A549 (cell line): ENCODE measurements around the gene CACTIN. TPM values are rescaled to one million over a fixed set of nuclear protein-coding genes. Genes with fewer than 3 reads are reported as not detected.
A peak's percentile ranks its signal among the peaks of the same experiment; 100 is the strongest.

ENCODE experiments used
- ATAC-seq, 2 experiments: fragments of 200-7000 bp in 1 of 2; fragments of >200 bp in 1 of 2; cut with Nextera tagmentation in 1 of 2; cut with Tn5 transposase in 1 of 2; 3 replicates each; pipeline versions ENCODE4 v1.8.0 to v1.9.1; 2018 to 2020; ENCODE audit warnings: mild to moderate bottlenecking in 1 of 2, moderate library complexity in 1 of 2
- CTCF ChIA-PET: fragments of 300-600 bp; sonication (Branson Sonifier 250); formaldehyde crosslinking; extraction: SDS; loops from one replicate; lab custom pipeline; 2021; ENCODE audit warnings: antibody characterized with exemption, inconsistent platforms; lab: Yijun Ruan, JAX
- POLR2A ChIA-PET: fragments of 350-600 bp; formaldehyde crosslinking; extraction: SDS; loops from one replicate; lab custom pipeline; 2021; ENCODE audit warnings: antibody characterized with exemption, inconsistent platforms; lab: Yijun Ruan, JAX
- DNase-seq, 2 experiments: peaks; one replicate each; pipeline versions ENCODE4 v3.0.0 to v3.0.0-alpha.2; 2011 to 2016; ENCODE audit warnings: low read depth in 1 of 2, low spot score in 1 of 2
- FAIRE-seq: peaks from 2 replicates; lab custom pipeline; 2011; peaks lifted over from hg19 to GRCh38; lab: Jason Lieb, UNC
- H3K27ac ChIP-seq, 2 experiments: fragments of >200 bp; sonication (Bioruptor Twin); formaldehyde crosslinking; 3 replicates each; pipeline ENCODE4 v1.5.1; 2016 to 2017
- H3K4me1 ChIP-seq: fragments of >200 bp; sonication (Bioruptor Twin); formaldehyde crosslinking; 3 replicates; pipeline ENCODE4 v1.6.1; 2016
- H3K4me2 ChIP-seq: fragments of >200 bp; sonication (Bioruptor Twin); formaldehyde crosslinking; 3 replicates; pipeline ENCODE4 v1.6.1; 2016
- H3K4me3 ChIP-seq: fragments of >200 bp; sonication (Bioruptor Twin); formaldehyde crosslinking; 3 replicates; pipeline ENCODE4 v1.5.1; 2016
- H3K9me3 ChIP-seq: fragments of >200 bp; sonication (Bioruptor Twin); formaldehyde crosslinking; 3 replicates; pipeline ENCODE4 v1.6.1; 2016
- BCL3 ChIP-seq: fragments of >200 bp; sonication (Bioruptor Twin); formaldehyde crosslinking; IDR thresholded peaks from 3 replicates; pipeline ENCODE4 v1.6.1; 2016
- CBX8 ChIP-seq: fragments of 200-600 bp; sonication (generic); IDR thresholded peaks from 2 replicates; pipeline ENCODE4 v1.6.1; 2016
- CHD2 ChIP-seq: fragments of 150-350 bp; IDR thresholded peaks from 2 replicates; pipeline ENCODE4 v1.6.1; 2014; ENCODE audit warnings: low read length; ENCODE audit not compliant: partially characterized antibody
- E2F6 ChIP-seq: IDR thresholded peaks from 2 replicates; pipeline ENCODE4 v1.6.1; 2012; ENCODE audit warnings: low read depth, borderline replicate concordance
- EHMT2 ChIP-seq: fragments of 200-600 bp; sonication (generic); IDR thresholded peaks from 2 replicates; pipeline ENCODE4 v1.6.1; 2016; ENCODE audit warnings: antibody characterized with exemption, low read depth, mild to moderate bottlenecking, moderate library complexity
- ESRRA ChIP-seq: fragments of 150-350 bp; IDR thresholded peaks from 2 replicates; pipeline ENCODE4 v1.6.1; 2014; ENCODE audit warnings: mild to moderate bottlenecking, low read length, borderline replicate concordance
- HDAC2 ChIP-seq: fragments of 200-600 bp; sonication (generic); IDR thresholded peaks from 2 replicates; pipeline ENCODE4 v1.6.1; 2016
- HEYL ChIP-seq: fragments of 250-450 bp; sonication (Bioruptor Pico); IDR thresholded peaks from 2 replicates; pipeline ENCODE4 v1.8.0; 2021; ENCODE audit warnings: mild to moderate bottlenecking, moderate library complexity
- HMGXB4 ChIP-seq: fragments of 250-450 bp; sonication (Bioruptor Pico); IDR thresholded peaks from 2 replicates; pipeline ENCODE4 v1.5.0; 2021; ENCODE audit warnings: mild to moderate bottlenecking, moderate library complexity, borderline replicate concordance
- HOXB13 ChIP-seq: fragments of 250-450 bp; sonication (Bioruptor Pico); IDR thresholded peaks from 2 replicates; pipeline ENCODE4 v1.5.0; 2020; ENCODE audit warnings: low read depth, mild to moderate bottlenecking, moderate library complexity
- JUNB ChIP-seq: fragments of >200 bp; sonication (Bioruptor Twin); formaldehyde crosslinking; IDR thresholded peaks from 2 replicates; pipeline ENCODE4 v1.6.1; 2016
- KDM1A ChIP-seq: fragments of 200-600 bp; sonication (generic); IDR thresholded peaks from 2 replicates; pipeline ENCODE4 v1.6.1; 2016; ENCODE audit warnings: low read depth, mild to moderate bottlenecking
- KDM5A ChIP-seq: fragments of 200-600 bp; sonication (generic); IDR thresholded peaks from 2 replicates; pipeline ENCODE4 v1.6.1; 2016; ENCODE audit warnings: antibody characterized with exemption, mild to moderate bottlenecking
- MAZ ChIP-seq: fragments of 150-350 bp; IDR thresholded peaks from 2 replicates; pipeline ENCODE4 v1.6.1; 2014; ENCODE audit warnings: antibody characterized with exemption, low read depth, low read length, borderline replicate concordance
- MYC ChIP-seq: IDR thresholded peaks from 2 replicates; pipeline ENCODE4 v1.6.1; 2012; ENCODE audit warnings: mild to moderate bottlenecking, inconsistent platforms, low read length, improper control_type of control experiment, borderline replicate concordance
- NFE2L2 ChIP-seq: fragments of 150-350 bp; conservative IDR thresholded peaks from 2 replicates; pipeline ENCODE4 v1.6.1; 2014; ENCODE audit warnings: low read length
- NPAS2 ChIP-seq: fragments of 250-450 bp; sonication (Bioruptor Pico); IDR thresholded peaks from 2 replicates; pipeline ENCODE4 v1.8.0; 2022; ENCODE audit warnings: mild to moderate bottlenecking, moderate library complexity, borderline replicate concordance
- PBX3 ChIP-seq: IDR thresholded peaks from 2 replicates; pipeline ENCODE4 v1.6.1; 2012
- POLR2A ChIP-seq: IDR thresholded peaks from 2 replicates; pipeline ENCODE4 v1.6.1; 2012; ENCODE audit warnings: mild to moderate bottlenecking, low read length
- RAD21 ChIP-seq, 2 experiments: fragments of >200 bp in 1 of 2; sonication (Bioruptor Twin) in 1 of 2; formaldehyde crosslinking in 1 of 2; IDR thresholded peaks in 1 of 2; conservative IDR thresholded peaks in 1 of 2; 2 replicates in 1 of 2; 3 replicates in 1 of 2; pipeline ENCODE4 v1.6.1; 2012 to 2018; ENCODE audit warnings: inconsistent platforms in 1 of 2
- RARB ChIP-seq: fragments of 250-450 bp; sonication (Bioruptor Pico); IDR thresholded peaks from 2 replicates; pipeline ENCODE4 v1.8.0; 2021; ENCODE audit warnings: mild to moderate bottlenecking, moderate library complexity
- RCOR1 ChIP-seq: fragments of 150-350 bp; IDR thresholded peaks from 2 replicates; pipeline ENCODE4 v1.6.1; 2014; ENCODE audit warnings: antibody characterized with exemption, low read length, low read depth
- RNF2 ChIP-seq: fragments of 200-600 bp; sonication (generic); IDR thresholded peaks from 2 replicates; pipeline ENCODE4 v1.6.1; 2016; ENCODE audit warnings: low read depth, mild to moderate bottlenecking, antibody characterized with exemption, moderate library complexity, borderline replicate concordance
- USF2 ChIP-seq: fragments of 450-650 bp; IDR thresholded peaks from 2 replicates; pipeline ENCODE4 v1.6.1; 2014; ENCODE audit warnings: antibody characterized with exemption
- ZNF302 ChIP-seq: fragments of 250-450 bp; sonication (Bioruptor Pico); IDR thresholded peaks from 2 replicates; pipeline ENCODE4 v1.9.0; 2021; ENCODE audit warnings: inconsistent platforms, mild to moderate bottlenecking, moderate library complexity
- ZSCAN20 ChIP-seq: fragments of 250-450 bp; sonication (Bioruptor Pico); IDR thresholded peaks from 2 replicates; pipeline ENCODE4 v1.8.0; 2022; ENCODE audit warnings: mild to moderate bottlenecking, moderate library complexity
- WGBS: methylation state at CpG from one replicate; pipeline ENCODE4 v1.1.6; 2017; ENCODE audit errors: missing lambda C conversion rate; 5-methylcytosine and 5-hydroxymethylcytosine counted together
- polyA plus RNA-seq, 4 experiments: library from polyadenylated mRNA; depleted of rRNA in 3 of 4; stranded (reverse); fragments of >200 nt; fragmentation: RNase III in 1 of 4; extraction: RNeasy Plus Mini Kit Qiagen cat#74134 plus additional on column Dnase treatment in 1 of 4; gene quantifications; 2 replicates in 3 of 4; 3 replicates in 1 of 4; pipeline ENCODE4 v1.2.3, GENCODE V29; 2011 to 2017

CACTIN gene
- polyA plus RNA-seq, 2 of the 4 experiments (the other 2 are of a cell fraction), result 8.3 to 14.9 TPM

- FAIRE-seq (no peak), DNase-seq (no peak), ATAC-seq (no peak)
- Histone ChIP-seq H3K9me3 (no peaks in the 10 kb centered on the region), H3K4me1 (peaks cover 11% of the 10 kb centered on the region), H3K4me3 (no peak overlapping the region), H3K4me2 (no peak overlapping the region), H3K27ac (no peak overlapping the region)
- CTCF ChIA-PET, result interaction anchor here (1.5 to 2.6 kb wide), 2 partner anchors 7 to 11 kb away, joined by 4 to 12 read pairs; no protein-coding TSS in a partner anchor
- POLR2A ChIA-PET, result no interaction called here
- WGBS, result 85% methylated on average over 28 of the region's 41 CpGs
- TF ChIP-seq ZNF302 (CRISPR knock-in tag), result no peak
- no peak for TF ChIP-seq RARB
- no peak for TF ChIP-seq BCL3
- no peak for TF ChIP-seq PBX3
- no peak for TF ChIP-seq HOXB13 (CRISPR knock-in tag)
- no peak for TF ChIP-seq JUNB
- no peak for TF ChIP-seq MYC
- TF ChIP-seq HDAC2, result no peak
- no peak for TF ChIP-seq RAD21 (conservative IDR thresholded peaks at IDR 0.05 in 1 of 2, IDR thresholded peaks at IDR 0.05 in 1 of 2)
- TF ChIP-seq E2F6, result no peak
- no peak for TF ChIP-seq ZSCAN20 (CRISPR knock-in tag)
- no peak for TF ChIP-seq CBX8
- TF ChIP-seq CHD2, result no peak
- no peak for TF ChIP-seq RCOR1
- no peak for TF ChIP-seq POLR2A
- no peak for TF ChIP-seq KDM5A
- no peak for TF ChIP-seq ESRRA
- no peak for TF ChIP-seq HEYL (CRISPR knock-in tag)
- no peak for TF ChIP-seq RNF2
- no peak for TF ChIP-seq KDM1A
These were observed 15.6 kb downstream of the CACTIN start for GRCh38 chr19:3610745-3611717.

- Histone ChIP-seq H3K4me1 (peaks cover 12% of the 10 kb centered on the region), H3K27ac (no peak overlapping the region), H3K9me3 (no peaks in the 10 kb centered on the region), H3K4me2 (no peak overlapping the region), H3K4me3 (no peak overlapping the region)
- ATAC-seq (0 out of 6 replicates have a peak, but pooled peaks of 1 of the 2 experiments have one; percentile 5), FAIRE-seq (no peak), DNase-seq (peak in 1 of 2 experiments; percentile 47)
- 81% methylated on average over 15 of the region's 24 CpGs for WGBS
- ChIA-PET CTCF (interaction anchor here (1.0 to 2.6 kb wide), 3 partner anchors 8 to 39 kb away, joined by 3 to 12 read pairs (median 3); no protein-coding TSS in a partner anchor), POLR2A (no interaction called here)
- no peak for TF ChIP-seq HOXB13 (CRISPR knock-in tag)
- TF ChIP-seq PBX3, result no peak
- TF ChIP-seq HMGXB4 (CRISPR knock-in tag), result no peak
- no peak for TF ChIP-seq NFE2L2
- TF ChIP-seq RAD21 (conservative IDR thresholded peaks at IDR 0.05 in 1 of 2, IDR thresholded peaks at IDR 0.05 in 1 of 2), result no peak
- TF ChIP-seq POLR2A, result no peak
- TF ChIP-seq USF2, result no peak
- no peak for TF ChIP-seq MAZ
- no peak for TF ChIP-seq RNF2
- TF ChIP-seq KDM5A, result no peak
- no peak for TF ChIP-seq EHMT2
- no peak for TF ChIP-seq NPAS2 (CRISPR knock-in tag)
These were observed 16.5 kb downstream of the CACTIN start for GRCh38 chr19:3609779-3610719.
